K562 (cell line): ENCODE results near the gene TNIP2. TPM values are rescaled to one million over a fixed set of nuclear protein-coding genes. Genes with fewer than 3 reads are reported as not detected.

Experiments used
- ATAC-seq: fragments of 200-7000 bp; cut with Tn5 transposase; 3 replicates; pipeline ENCODE4 v1.9.1; 2020; ENCODE audit warnings: moderate library complexity
- BruUV-seq: library from RNA; stranded (reverse); fragments of 400-500 nt; replicated peaks from 2 replicates; lab custom pipeline; 2021; lab: Mats Ljungman, UMichigan
- CTCF ChIA-PET: fragments of 300-600 bp; formaldehyde crosslinking; extraction: SDS; loops from one replicate; lab custom pipeline; 2021; ENCODE audit warnings: low intra/inter-chr PET ratio; lab: Yijun Ruan, JAX
- POLR2A ChIA-PET: fragments of 300-600, 350-650 bp; sonication (Branson Sonifier 250); formaldehyde crosslinking; extraction: SDS; loops from one replicate; lab custom pipeline; 2021; ENCODE audit warnings: antibody characterized with exemption, inconsistent platforms; lab: Yijun Ruan, JAX
- DNase-seq, 4 experiments: peaks; one replicate each; pipeline versions ENCODE4 v3.0.0 to v3.0.0-alpha.2; 2011 to 2018; ENCODE audit warnings: low spot score in 3 of 4, mixed read lengths in 3 of 4; ENCODE audit errors: extremely low read depth in 1 of 4
- FAIRE-seq: peaks from 2 replicates; lab custom pipeline; 2011; peaks lifted over from hg19 to GRCh38; lab: Jason Lieb, UNC
- H2AFZ ChIP-seq: 2 replicates; pipeline ENCODE4 v1.6.0; 2011; ENCODE audit warnings: low read depth, low read length, control low read depth, inconsistent platforms
- H3K27ac ChIP-seq: fragments of 200-600 bp; 3 replicates; pipeline ENCODE4 v1.8.0; 2011; ENCODE audit warnings: low read depth, mild to moderate bottlenecking, control low read depth, inconsistent platforms, low read length, moderate library complexity, mixed read lengths; ENCODE audit errors: extremely low read depth
- H3K27me3 ChIP-seq, 2 experiments: fragments of 300-600 bp in 1 of 2; 2 replicates in 1 of 2; 3 replicates in 1 of 2; pipeline versions ENCODE4 v1.6.0 to v1.8.0; 2011; ENCODE audit warnings: inconsistent platforms in 2 of 2, low read length in 2 of 2, mild to moderate bottlenecking in 1 of 2, mixed read lengths in 1 of 2, moderate library complexity in 1 of 2; ENCODE audit not compliant: control insufficient read depth in 2 of 2, insufficient read depth in 2 of 2
- H3K36me3 ChIP-seq: fragments of 300-600 bp; 3 replicates; pipeline ENCODE4 v1.8.0; 2011; ENCODE audit warnings: mild to moderate bottlenecking, low read length, inconsistent platforms; ENCODE audit not compliant: control insufficient read depth, insufficient read depth
- H3K4me1 ChIP-seq, 2 experiments: fragments of 200-600 bp in 1 of 2; replicated peaks in 1 of 2; 2 replicates in 1 of 2; 3 replicates in 1 of 2; pipeline versions ENCODE4 v1.5.1 to v1.8.0; 2011; ENCODE audit warnings: inconsistent platforms in 2 of 2, low read length in 2 of 2, mild to moderate bottlenecking in 1 of 2, mixed read lengths in 1 of 2, moderate library complexity in 1 of 2; ENCODE audit not compliant: control insufficient read depth in 2 of 2, insufficient read depth in 2 of 2
- H3K4me2 ChIP-seq: 2 replicates; pipeline ENCODE4 v1.6.1; 2011; ENCODE audit warnings: low read length, control low read depth, inconsistent platforms, mixed read lengths; ENCODE audit not compliant: insufficient read depth
- H3K4me3 ChIP-seq: fragments of 200-600 bp; sonication (generic), shearing (Covaris generic); 2 replicates; pipeline ENCODE4 v1.5.1; 2016; ENCODE audit warnings: control low read depth, inconsistent platforms
- H3K79me2 ChIP-seq: fragments of 200-600 bp; 3 replicates; pipeline ENCODE4 v1.8.0; 2011; ENCODE audit warnings: low read length, inconsistent platforms; ENCODE audit not compliant: control insufficient read depth, insufficient read depth
- H3K9ac ChIP-seq, 2 experiments: 2 replicates each; pipeline versions ENCODE4 v1.6.0 to v1.6.1; 2011; ENCODE audit warnings: low read depth in 2 of 2, low read length in 2 of 2, control low read depth in 1 of 2, inconsistent platforms in 1 of 2, mild to moderate bottlenecking in 1 of 2, mixed read lengths in 1 of 2; ENCODE audit not compliant: insufficient read depth in 1 of 2
- H3K9me1 ChIP-seq: one replicate; pipeline ENCODE4 v1.6.0; 2011; ENCODE audit warnings: inconsistent platforms, mild to moderate bottlenecking, low read length, moderate library complexity; ENCODE audit not compliant: control insufficient read depth, insufficient read depth
- H3K9me3 ChIP-seq: replicated peaks from 2 replicates; pipeline ENCODE4 v1.5.1; 2011; ENCODE audit warnings: low read depth, low read length, inconsistent platforms; ENCODE audit not compliant: control insufficient read depth, insufficient read depth
- H4K20me1 ChIP-seq: replicated peaks from 2 replicates; pipeline ENCODE4 v1.6.1; 2011; ENCODE audit warnings: low read length, inconsistent platforms, mixed read lengths; ENCODE audit not compliant: control insufficient read depth, insufficient read depth
- CEBPG ChIP-seq, 3 experiments: fragments of 200-800 bp in 1 of 3; sonication (Bioruptor generic) in 1 of 3; sonication (generic) in 1 of 3; formaldehyde crosslinking in 1 of 3; IDR thresholded peaks in 2 of 3; conservative IDR thresholded peaks in 1 of 3; 2 replicates each; pipeline versions ENCODE4 v1.6.1 to v1.8.0; 2016 to 2022; ENCODE audit warnings: missing compliant biosample characterization in 2 of 3, missing genetic modification characterization in 2 of 3, mild to moderate bottlenecking in 1 of 3, missing genetic modification reagents in 1 of 3
- KAT8 ChIP-seq: fragments of 450-650 bp; IDR thresholded peaks from 2 replicates; pipeline ENCODE4 v1.6.1; 2016; ENCODE audit warnings: low read depth, mild to moderate bottlenecking
- MAFK ChIP-seq: IDR thresholded peaks from 2 replicates; pipeline ENCODE4 v1.6.1; 2011; ENCODE audit warnings: low read length, improper control_type of control experiment
- NCOA6 ChIP-seq: fragments of 450-650 bp; IDR thresholded peaks from 2 replicates; pipeline ENCODE4 v1.6.1; 2017; ENCODE audit warnings: mild to moderate bottlenecking
- STAT6 ChIP-seq: sonication (generic); formaldehyde crosslinking; IDR thresholded peaks from 2 replicates; pipeline ENCODE4 v1.8.1; 2023; ENCODE audit warnings: mild to moderate bottlenecking, missing genetic modification reagents
- WGBS: fragments of 100-300 bp; shearing (Covaris generic); methylation state at CpG from one replicate; pipeline ENCODE4 v1.1.6; 2016; ENCODE audit warnings: low coverage, mixed read lengths; ENCODE audit not compliant: insufficient coverage; ENCODE audit errors: missing lambda C conversion rate; 5-methylcytosine and 5-hydroxymethylcytosine counted together
- in situ Hi-C: fragments of 300-500 bp; cut with MboI; formaldehyde crosslinking; loops from 4 replicates; pipeline ENCODE4 v1.15.0; 2018; ENCODE audit warnings: inconsistent platforms, mixed read lengths
- intact Hi-C: fragments of 100-400 bp; cut with micrococcal nuclease; formaldehyde crosslinking; loops from 2 replicates; pipeline ENCODE4 v1.14.2; 2022
- polyA plus RNA-seq, 8 experiments: library from polyadenylated mRNA; depleted of rRNA in 4 of 8; stranded (reverse) in 5 of 8; unstranded in 3 of 8; fragments of >200 nt; fragmentation: Nextera tagmentation in 2 of 8; fragmentation: Illumina TruSeq in 1 of 8; extraction: Ambion mirVana in 2 of 8; extraction: Trizol in 1 of 8; gene quantifications; 2 replicates each; pipeline versions ENCODE4 v1.2.1 to v1.2.3, GENCODE V29; 2011 to 2014; ENCODE audit warnings: inconsistent platforms in 1 of 8, missing spikeins in 1 of 8
- total RNA-seq, 7 experiments: library from RNA; depleted of rRNA in 6 of 7; stranded (reverse); fragments of >200 nt in 6 of 7; fragmentation: Illumina TruSeq in 2 of 7; extraction: Trizol in 2 of 7; gene quantifications; 2 replicates each; pipeline versions ENCODE4 v1.2.1 to v1.2.3, GENCODE V29; 2011 to 2021; ENCODE audit warnings: low replicate concordance in 1 of 7
- TF ChIP-seq, protein P1 (sequence below): fragments of 250-450 bp; sonication (Bioruptor Pico); IDR thresholded peaks from 2 replicates; pipeline ENCODE4 v1.8.0; 2022; ENCODE audit warnings: moderate library complexity, mild to moderate bottlenecking, inconsistent platforms

The TNIP2 gene
- total and polyA plus RNA-seq, 9 of the 15 experiments (the other 6 are each of a cell fraction or from before 2014, with no cell fraction given): 0.61 to 42.6 (median 19.5) TPM

DNA sequence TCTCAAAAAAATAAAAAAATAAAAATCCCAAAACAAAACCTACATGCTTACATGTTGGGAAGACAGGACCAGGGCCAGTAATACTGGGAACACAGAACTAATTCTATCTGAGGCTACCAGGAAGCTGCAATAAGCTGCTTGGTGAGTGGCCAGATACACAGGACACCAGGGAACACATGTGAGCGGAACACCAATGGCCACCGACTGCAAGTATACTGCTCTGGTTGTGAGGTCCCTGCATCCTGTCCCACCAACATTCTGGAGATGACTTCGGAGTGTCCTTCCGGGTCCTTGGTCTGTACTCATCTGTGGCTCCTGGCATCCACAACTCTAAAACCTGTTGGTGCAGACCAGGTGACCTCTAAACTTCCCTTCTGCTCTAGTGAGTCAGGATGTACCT is 2.7 kb downstream of the TNIP2 start:
- WGBS: 88% methylated on average over 4 of the region's 4 CpGs
- BruUV-seq: no TSS peak

GRCh38 chr4:2750719-2751605 is 5.2 kb downstream of the TNIP2 start:
- peak; percentile 31; the same call in 2 of the 3 replicates for ATAC-seq
- WGBS: 75% methylated on average over 17 of the region's 19 CpGs
- no peak overlapping the region for H2AFZ ChIP-seq
- no TSS peak for BruUV-seq
- no peak overlapping the region for H3K4me2 ChIP-seq
- H3K27me3 ChIP-seq: no peaks in the 10 kb centered on the region
- no peaks in the 10 kb centered on the region for H3K9me3 ChIP-seq
- TF ChIP-seq, protein P1, sequence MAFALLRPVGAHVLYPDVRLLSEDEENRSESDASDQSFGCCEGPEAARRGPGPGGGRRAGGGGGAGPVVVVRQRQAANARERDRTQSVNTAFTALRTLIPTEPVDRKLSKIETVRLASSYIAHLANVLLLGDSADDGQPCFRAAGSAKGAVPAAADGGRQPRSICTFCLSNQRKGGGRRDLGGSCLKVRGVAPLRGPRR (CRISPR knock-in tag): no peak
- TF ChIP-seq STAT6 (CRISPR knock-in tag) (no peak), MAFK (no peak), CEBPG (CRISPR knock-in tag; IDR thresholded peaks at IDR 0.05) (no peak), CEBPG (tag; conservative IDR thresholded peaks at IDR 0.05 in 1 of 2, IDR thresholded peaks at IDR 0.05 in 1 of 2) (no peak)
- POLR2A ChIA-PET: interaction anchor here (1.0 kb wide), 1 partner anchor 13 kb away, joined by 3 read pairs; no protein-coding TSS in a partner anchor
- no peak overlapping the region for H3K4me3 ChIP-seq
- H3K27ac ChIP-seq: no peak overlapping the region
- intact Hi-C loops: no loop called here
- H3K79me2 ChIP-seq: peaks cover 39% of the 10 kb centered on the region
- no peak for DNase-seq
- no peak for FAIRE-seq
- CTCF ChIA-PET: no interaction called here
- no peaks in the 10 kb centered on the region; the same call in none of the 2 replicates for H4K20me1 ChIP-seq
- peaks cover 9 to 26% of the 10 kb centered on the region in 2 experiments; a peak in 4 of 5 replicates for H3K4me1 ChIP-seq
- peaks cover 3% of the 10 kb centered on the region for H3K9me1 ChIP-seq
- H3K9ac ChIP-seq: peak overlapping the region in 1 of 2 experiments; percentile 77; a peak in 1 of 4 replicates
- H3K36me3 ChIP-seq: peaks cover 28% of the 10 kb centered on the region; the same call in 2 of the 3 replicates
- in situ Hi-C loops: no loop called here

More for the DNA sequence above, 2.7 kb downstream of the TNIP2 start:
- Histone ChIP-seq H3K4me3 (no peak overlapping the region), H3K4me1 (peaks cover 12 to 30% of the 10 kb centered on the region in 2 experiments), H3K79me2 (peaks cover 40% of the 10 kb centered on the region), H3K36me3 (peaks cover 8% of the 10 kb centered on the region; the same call in 1 of the 3 replicates)
- no peak for DNase-seq
- CTCF ChIA-PET: no interaction called here
- TF ChIP-seq NCOA6 (no peak), KAT8 (no peak)
- TF ChIP-seq, all 486 proteins: peak for 0
- no peak for ATAC-seq
- H3K27ac ChIP-seq: no peak overlapping the region; the same call in 2 of the 3 replicates
- H3K27me3 ChIP-seq: no peaks in the 10 kb centered on the region
- no peak overlapping the region for H3K9ac ChIP-seq
- FAIRE-seq: no peak
- POLR2A ChIA-PET: interaction anchor here (0.6 to 0.7 kb wide), 2 partner anchors 196 to 261 kb away, joined by 3 read pairs; no protein-coding TSS in a partner anchor
- no peak overlapping the region for H2AFZ ChIP-seq
- H3K9me1 ChIP-seq: peaks cover 3% of the 10 kb centered on the region
- H3K9me3 ChIP-seq: no peaks in the 10 kb centered on the region
- no peaks in the 10 kb centered on the region; the same call in 1 of the 2 replicates for H4K20me1 ChIP-seq
- H3K4me2 ChIP-seq: no peak overlapping the region
- intact Hi-C loops (no loop called here), in situ Hi-C loops (no loop called here)
